OCI-LY3 (cell line): ENCODE results near the gene ZNF547.

ENCODE experiments used
- H2AFZ ChIP-seq: fragments of 200-600, 300-600 bp; shearing (Covaris generic); 2 replicates; pipeline ENCODE4 v1.6.0; 2014; ENCODE audit warnings: antibody characterized with exemption, low read depth, low read length
- H3K27ac ChIP-seq: fragments of 200-600, 300-600 bp; sonication (generic); 2 replicates; pipeline ENCODE4 v1.5.1; 2014; ENCODE audit warnings: mild to moderate bottlenecking, low read length, moderate library complexity, mixed read lengths
- H3K27me3 ChIP-seq: fragments of 200-600, 300-600 bp; sonication (generic); 2 replicates; pipeline ENCODE4 v1.6.1; 2014; ENCODE audit warnings: low read depth, low read length, mixed read lengths
- H3K36me3 ChIP-seq: fragments of 200-600, 300-600 bp; sonication (generic); replicated peaks from 2 replicates; pipeline ENCODE3; 2014; ENCODE audit warnings: low read depth, low read length, mixed read lengths
- H3K4me1 ChIP-seq: fragments of 300-600, 200-600 bp; sonication (generic); 2 replicates; pipeline ENCODE4 v1.6.1; 2014; ENCODE audit warnings: low read length, mixed read lengths
- H3K4me2 ChIP-seq: fragments of 200-600, 300-600 bp; sonication (generic); 2 replicates; pipeline ENCODE4 v1.6.1; 2014; ENCODE audit warnings: low read length, mixed read lengths
- H3K4me3 ChIP-seq: fragments of 300-600, 200-600 bp; sonication (generic); 2 replicates; pipeline ENCODE4 v1.5.1; 2014; ENCODE audit warnings: antibody characterized with exemption, mild to moderate bottlenecking, low read length, moderate library complexity
- H3K79me2 ChIP-seq: fragments of 300-600, 200-600 bp; shearing (Covaris generic); 2 replicates; pipeline ENCODE4 v1.6.1; 2014; ENCODE audit warnings: mild to moderate bottlenecking, low read length, mixed read lengths
- H3K9ac ChIP-seq: fragments of 300-600, 200-600 bp; shearing (Covaris generic); 2 replicates; pipeline ENCODE4 v1.6.0; 2014; ENCODE audit warnings: mild to moderate bottlenecking, low read length, moderate library complexity
- H3K9me3 ChIP-seq: fragments of 200-600, 300-600 bp; shearing (Covaris generic); 2 replicates; pipeline ENCODE4 v1.6.1; 2014; ENCODE audit warnings: low read length, mixed read lengths; ENCODE audit not compliant: insufficient read depth
- H4K20me1 ChIP-seq: fragments of 200-600, 300-600 bp; sonication (generic); 2 replicates; pipeline ENCODE4 v1.6.1; 2016; ENCODE audit warnings: low read length, mixed read lengths; ENCODE audit not compliant: insufficient read depth
- EZH2phosphoT487 ChIP-seq: fragments of 200-600 bp; shearing (Covaris generic); IDR thresholded peaks from 2 replicates; pipeline ENCODE4 v1.6.1; 2018; ENCODE audit warnings: antibody characterized with exemption, mixed run types, low read depth
- TF ChIP-seq, protein P1 (sequence below): fragments of 200-600, 300-600 bp; sonication (generic); IDR thresholded peaks from 2 replicates; pipeline ENCODE4 v1.5.1; 2014; ENCODE audit warnings: antibody characterized with exemption, low read length, low read depth

The ZNF547 gene

DNA sequence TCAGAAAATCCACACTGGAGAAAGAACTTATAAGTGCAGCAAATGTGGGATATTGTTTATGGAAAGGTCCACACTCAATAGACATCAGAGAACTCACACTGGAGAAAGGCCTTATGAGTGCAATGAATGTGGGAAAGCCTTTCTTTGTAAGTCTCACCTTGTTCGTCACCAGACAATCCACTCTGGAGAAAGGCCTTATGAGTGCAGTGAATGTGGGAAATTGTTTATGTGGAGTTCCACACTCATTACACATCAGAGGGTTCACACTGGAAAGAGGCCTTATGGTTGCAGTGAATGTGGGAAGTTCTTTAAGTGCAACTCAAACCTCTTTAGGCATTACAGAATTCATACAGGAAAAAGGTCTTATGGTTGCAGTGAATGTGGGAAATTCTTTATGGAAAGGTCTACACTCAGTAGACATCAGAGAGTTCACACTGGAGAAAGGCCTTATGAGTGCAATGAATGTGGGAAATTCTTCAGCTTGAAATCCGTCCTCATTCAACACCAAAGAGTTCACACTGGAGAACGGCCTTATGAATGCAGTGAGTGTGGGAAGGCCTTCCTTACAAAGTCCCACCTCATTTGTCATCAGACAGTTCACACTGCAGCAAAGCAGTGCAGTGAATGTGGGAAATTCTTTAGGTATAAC is 14.3 kb downstream of the ZNF547 start:
- Histone ChIP-seq H4K20me1 (no peaks in the 10 kb centered on the region), H3K79me2 (no peaks in the 10 kb centered on the region), H3K36me3 (peaks cover 64% of the 10 kb centered on the region), H3K9ac (no peak overlapping the region), H2AFZ (no peak overlapping the region), H3K4me1 (peaks cover 14% of the 10 kb centered on the region), H3K27ac (no peak overlapping the region), H3K9me3 (peaks cover 32% of the 10 kb centered on the region), H3K4me2 (no peak overlapping the region), H3K27me3 (no peaks in the 10 kb centered on the region), H3K4me3 (no peak overlapping the region)
- TF ChIP-seq, protein P1, sequence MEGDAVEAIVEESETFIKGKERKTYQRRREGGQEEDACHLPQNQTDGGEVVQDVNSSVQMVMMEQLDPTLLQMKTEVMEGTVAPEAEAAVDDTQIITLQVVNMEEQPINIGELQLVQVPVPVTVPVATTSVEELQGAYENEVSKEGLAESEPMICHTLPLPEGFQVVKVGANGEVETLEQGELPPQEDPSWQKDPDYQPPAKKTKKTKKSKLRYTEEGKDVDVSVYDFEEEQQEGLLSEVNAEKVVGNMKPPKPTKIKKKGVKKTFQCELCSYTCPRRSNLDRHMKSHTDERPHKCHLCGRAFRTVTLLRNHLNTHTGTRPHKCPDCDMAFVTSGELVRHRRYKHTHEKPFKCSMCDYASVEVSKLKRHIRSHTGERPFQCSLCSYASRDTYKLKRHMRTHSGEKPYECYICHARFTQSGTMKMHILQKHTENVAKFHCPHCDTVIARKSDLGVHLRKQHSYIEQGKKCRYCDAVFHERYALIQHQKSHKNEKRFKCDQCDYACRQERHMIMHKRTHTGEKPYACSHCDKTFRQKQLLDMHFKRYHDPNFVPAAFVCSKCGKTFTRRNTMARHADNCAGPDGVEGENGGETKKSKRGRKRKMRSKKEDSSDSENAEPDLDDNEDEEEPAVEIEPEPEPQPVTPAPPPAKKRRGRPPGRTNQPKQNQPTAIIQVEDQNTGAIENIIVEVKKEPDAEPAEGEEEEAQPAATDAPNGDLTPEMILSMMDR, result no peak
- TF ChIP-seq EZH2phosphoT487, result no peak

DNA sequence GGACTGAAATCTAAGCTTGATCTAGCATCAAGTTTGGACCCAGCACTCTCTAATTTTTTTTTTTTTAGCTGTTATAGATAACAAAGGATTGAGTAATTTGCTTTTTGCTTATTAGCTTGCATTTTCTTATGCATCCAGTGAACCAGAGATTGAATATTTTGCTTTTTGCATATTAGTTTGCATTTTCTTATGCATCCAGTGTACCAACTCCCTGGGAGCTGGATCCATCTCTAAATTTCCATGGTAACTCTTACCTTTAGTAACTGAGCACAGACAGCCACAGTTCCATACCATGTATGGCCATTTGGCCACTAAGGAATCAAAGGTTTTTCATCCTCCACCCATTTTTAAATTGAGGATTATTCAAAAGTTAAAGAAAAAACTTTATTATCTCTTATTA is 17.6 kb downstream of the ZNF547 start:
- Histone ChIP-seq H3K9ac (peak overlapping the region; percentile 23; the same call in 1 of the 2 replicates), H3K36me3 (peaks cover 38% of the 10 kb centered on the region), H3K4me1 (peaks cover 21% of the 10 kb centered on the region), H3K27ac (peak overlapping the region; percentile 78), H3K79me2 (no peaks in the 10 kb centered on the region), H3K9me3 (peaks cover 32% of the 10 kb centered on the region), H3K4me2 (peak overlapping the region; percentile 53), H2AFZ (peak overlapping the region; percentile 26; the same call in 1 of the 2 replicates), H3K27me3 (no peaks in the 10 kb centered on the region), H3K4me3 (peak overlapping the region; percentile 32), H4K20me1 (no peaks in the 10 kb centered on the region)
- TF ChIP-seq EZH2phosphoT487, result no peak
- TF ChIP-seq, protein P1, result no peak

DNA sequence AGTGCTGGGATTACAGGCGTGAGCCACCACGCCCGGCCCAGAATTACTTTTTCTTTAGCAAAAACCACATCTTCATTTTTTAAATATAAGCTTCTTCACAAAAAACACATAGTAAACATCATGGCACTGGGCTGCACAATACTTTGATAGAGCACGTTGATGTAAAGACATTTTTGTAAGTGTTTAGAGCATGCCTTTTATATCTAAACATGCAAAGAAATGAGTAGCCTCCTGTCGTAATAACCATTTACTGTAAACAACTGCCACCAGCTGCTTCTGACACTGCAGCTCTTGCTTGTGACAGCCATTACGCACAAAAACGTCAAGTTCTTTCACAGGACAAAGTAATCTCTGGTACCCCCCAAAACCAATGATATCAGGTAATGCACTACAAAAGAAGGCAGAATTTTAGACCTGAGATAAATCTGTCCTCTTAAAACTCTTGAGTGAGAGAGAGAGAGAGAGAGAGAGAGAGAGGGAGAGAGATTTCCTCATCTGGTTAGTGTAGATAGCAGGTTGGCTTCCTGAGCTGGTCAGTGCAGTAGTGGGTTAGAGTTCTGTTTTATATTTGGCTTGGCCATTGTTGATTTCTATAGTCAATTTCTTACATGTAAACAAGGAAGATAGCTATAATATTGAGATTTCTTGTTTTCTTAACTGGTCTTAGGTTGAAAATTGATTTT is 19.6 kb downstream of the ZNF547 start:
- no peak overlapping the region for H3K27ac ChIP-seq
- no peak overlapping the region for H2AFZ ChIP-seq
- H3K4me1 ChIP-seq, result peaks cover 21% of the 10 kb centered on the region
- peaks cover 22% of the 10 kb centered on the region for H3K36me3 ChIP-seq
- H3K9me3 ChIP-seq, result peaks cover 18% of the 10 kb centered on the region; the same call in 1 of the 2 replicates
- H3K4me3 ChIP-seq, result no peak overlapping the region
- no peaks in the 10 kb centered on the region for H3K79me2 ChIP-seq
- H3K4me2 ChIP-seq, result no peak overlapping the region
- H4K20me1 ChIP-seq, result no peaks in the 10 kb centered on the region
- H3K9ac ChIP-seq, result no peak overlapping the region
- TF ChIP-seq, protein P1, result no peak
- TF ChIP-seq EZH2phosphoT487, result no peak
- H3K27me3 ChIP-seq, result no peaks in the 10 kb centered on the region

DNA sequence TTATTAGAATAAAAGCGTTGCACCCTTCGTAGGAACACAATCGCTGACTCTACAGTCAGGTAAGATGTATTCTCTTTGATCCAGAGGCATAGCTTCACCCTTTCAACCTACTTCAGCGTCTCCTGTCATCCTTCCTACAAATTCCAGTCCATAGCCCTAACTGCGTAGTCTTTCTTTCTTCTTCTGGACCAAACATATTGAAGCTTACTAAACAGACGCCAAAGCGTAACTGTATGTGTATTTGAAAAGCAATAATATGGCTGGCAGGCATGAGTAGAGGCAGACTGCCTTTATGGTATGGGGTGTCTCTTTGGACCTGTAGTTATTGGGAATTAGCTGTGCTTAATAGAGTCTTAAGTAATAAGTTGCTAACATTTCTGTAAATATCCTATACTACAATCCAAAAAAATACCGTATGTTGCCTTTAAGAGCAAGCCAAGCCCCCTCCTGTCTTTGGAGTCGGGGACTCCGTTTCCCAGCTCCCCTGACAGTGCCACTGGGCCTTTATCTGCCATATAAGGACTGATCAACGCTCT is 25.9 kb downstream of the ZNF547 start:
- peaks cover 13% of the 10 kb centered on the region for H3K36me3 ChIP-seq
- H3K9ac ChIP-seq, result peak overlapping the region; percentile 56
- H2AFZ ChIP-seq, result peak overlapping the region; percentile 80
- H3K27me3 ChIP-seq, result no peaks in the 10 kb centered on the region
- H3K4me3 ChIP-seq, result peak overlapping the region; percentile 87
- H3K27ac ChIP-seq, result peak overlapping the region; percentile 55
- H3K9me3 ChIP-seq, result no peaks in the 10 kb centered on the region
- peaks cover 22% of the 10 kb centered on the region for H3K4me1 ChIP-seq
- H4K20me1 ChIP-seq, result 0 out of 2 replicates have a peak, but pooled peaks cover 6% of the 10 kb centered on the region
- H3K79me2 ChIP-seq, result peaks cover 42% of the 10 kb centered on the region
- H3K4me2 ChIP-seq, result peak overlapping the region; percentile 64
- no peak for TF ChIP-seq EZH2phosphoT487
- TF ChIP-seq, protein P1, result no peak
